ENCODE data around the gene MRPL30.

GRCh38 chr2:99158599-99158998 is 22.4 kb upstream of the MRPL30 start:
- TF ChIP-seq EZH2 (IDR thresholded peaks at IDR 0.05; ENCODE audit: insufficient read depth, poor library complexity, severe bottlenecking) (no peak), EZH2phosphoT487 (IDR thresholded peaks at IDR 0.05; ENCODE audit: insufficient read depth, low read depth) (no peak)

Measured in GM23248 (cell line).